Ammon's horn (tissue), 1 donor: ENCODE data around the gene KAZN.

Experiments
- DNase-seq: peaks from one replicate; pipeline ENCODE4 v3.0.0-alpha.2; 2016; ENCODE audit warnings: low spot score

The KAZN gene

DNA sequence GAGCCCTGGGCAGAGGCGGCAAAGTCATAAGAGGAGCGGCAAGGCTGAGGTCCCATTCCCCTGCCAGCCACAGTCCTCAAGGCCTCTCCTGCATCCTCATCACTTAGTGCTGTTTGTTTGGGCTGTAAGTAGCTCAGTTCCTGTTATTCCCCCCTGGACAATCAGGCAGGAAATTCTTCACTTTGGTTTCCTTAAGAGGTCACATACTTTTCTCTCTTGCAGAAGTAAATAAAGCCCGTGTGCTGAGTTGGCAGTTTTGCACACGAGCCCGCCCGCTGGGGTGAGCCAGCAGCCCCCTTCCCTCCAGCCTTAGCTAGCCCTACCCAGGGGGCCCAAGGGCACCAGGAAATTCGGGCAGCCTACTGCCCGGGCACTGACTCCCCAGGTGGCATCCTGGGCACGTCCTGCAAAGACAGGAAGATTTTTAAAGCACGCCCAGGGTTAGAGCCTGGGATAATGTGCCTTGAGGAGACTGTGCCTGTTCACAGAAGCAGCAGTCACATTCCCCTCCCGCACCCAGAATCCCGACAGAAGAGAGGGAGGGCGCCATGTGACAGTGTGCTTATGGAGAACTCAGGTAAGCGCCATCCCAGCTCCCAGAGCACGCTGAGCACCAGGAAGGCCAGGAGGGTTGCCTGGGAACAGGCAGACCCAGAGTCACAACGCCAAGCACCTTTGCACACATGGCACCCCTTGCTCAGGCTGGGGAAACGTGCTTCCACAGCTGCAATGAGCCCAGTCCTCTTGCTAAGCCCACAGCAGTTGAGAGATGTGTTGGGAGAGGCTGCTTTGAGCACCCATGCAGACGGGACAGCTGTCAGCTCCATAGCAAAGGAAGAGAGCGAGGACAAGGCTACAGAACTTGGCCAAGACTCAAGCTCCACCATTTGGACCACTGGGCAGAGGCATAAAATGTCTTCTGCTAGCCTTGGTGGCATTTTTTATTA is 410.6 kb downstream of the KAZN start:
- no peak for DNase-seq

DNA sequence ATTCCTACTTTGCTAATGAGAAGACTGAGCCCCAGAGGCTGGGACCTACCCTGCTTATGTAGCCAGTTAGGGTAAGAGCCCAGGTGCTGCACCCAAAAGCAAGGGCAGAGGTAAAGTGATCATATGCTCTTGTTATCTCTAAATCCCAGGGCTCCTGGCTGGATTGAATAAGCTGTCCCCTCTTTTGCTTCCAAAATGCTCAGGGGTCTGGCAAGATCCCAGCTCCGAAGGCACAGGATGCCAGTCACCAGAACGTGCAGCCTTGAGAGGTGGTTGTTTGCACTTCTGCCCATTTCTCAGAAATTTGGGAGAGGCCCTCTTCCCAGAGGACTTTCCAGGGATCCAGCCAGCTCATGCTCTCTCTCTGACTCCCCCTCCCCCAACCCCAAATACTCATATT is 412.7 kb downstream of the KAZN start:
- DNase-seq = no peak

DNA sequence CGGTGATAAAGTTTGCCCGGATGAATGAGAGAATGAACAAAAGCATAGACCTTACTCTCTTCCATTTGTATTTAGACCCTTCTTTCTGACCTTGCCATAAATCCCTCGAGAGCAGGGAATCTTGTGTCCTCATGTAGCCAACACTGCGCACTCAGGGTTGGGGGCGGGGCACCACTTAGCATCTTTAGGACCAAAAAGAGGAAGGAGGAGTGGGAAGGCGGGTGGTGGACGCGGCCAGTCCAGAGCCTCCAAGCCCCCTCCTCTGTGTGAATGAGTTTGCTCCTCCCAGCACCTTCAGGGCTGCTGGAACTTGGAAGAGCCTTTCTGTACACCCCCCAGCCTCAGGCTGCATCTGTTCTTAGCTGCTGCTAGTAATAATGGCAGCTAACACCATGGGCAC is 413.2 kb downstream of the KAZN start:
- no peak for DNase-seq

DNA sequence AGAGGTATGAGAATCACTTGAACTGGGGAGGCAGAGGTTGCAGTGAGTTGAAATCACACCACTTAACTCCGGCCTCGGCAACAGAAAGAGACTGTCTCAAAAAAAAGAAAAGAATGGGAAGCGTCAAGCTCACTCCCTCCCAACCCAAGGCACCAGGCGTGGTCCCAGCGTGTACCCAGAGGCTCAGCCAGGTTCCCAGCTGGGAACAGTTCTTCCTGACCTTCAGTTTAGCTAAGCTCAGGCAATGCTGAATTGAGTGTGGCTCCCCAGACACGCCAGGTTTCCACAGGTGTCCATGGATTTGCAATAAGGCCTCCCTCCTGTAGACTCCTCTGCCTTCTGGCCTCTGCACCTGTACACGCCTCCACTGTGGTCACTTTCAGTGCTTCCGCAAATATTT is 414.3 kb downstream of the KAZN start:
- no peak for DNase-seq

DNA sequence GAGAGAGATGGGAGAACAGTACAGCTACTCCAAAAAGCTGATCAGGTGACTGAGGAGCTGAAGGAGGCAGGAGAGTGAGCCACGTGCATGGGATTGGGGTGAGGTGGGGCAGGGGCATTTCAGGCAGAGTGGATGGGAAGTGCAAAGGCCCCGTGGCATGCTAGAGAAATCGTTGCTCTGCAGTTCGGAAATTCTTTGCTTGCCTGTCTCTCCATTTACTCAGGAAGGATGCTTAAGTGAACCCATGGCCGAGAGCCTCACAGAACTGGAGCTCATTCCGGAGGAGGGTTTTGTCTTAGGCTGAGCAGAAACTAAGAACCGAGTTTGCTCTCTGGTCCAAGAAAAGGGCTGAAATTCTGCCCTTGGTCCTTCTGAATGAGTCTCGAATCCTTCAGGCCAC is 415.3 kb downstream of the KAZN start:
- DNase-seq = no peak

DNA sequence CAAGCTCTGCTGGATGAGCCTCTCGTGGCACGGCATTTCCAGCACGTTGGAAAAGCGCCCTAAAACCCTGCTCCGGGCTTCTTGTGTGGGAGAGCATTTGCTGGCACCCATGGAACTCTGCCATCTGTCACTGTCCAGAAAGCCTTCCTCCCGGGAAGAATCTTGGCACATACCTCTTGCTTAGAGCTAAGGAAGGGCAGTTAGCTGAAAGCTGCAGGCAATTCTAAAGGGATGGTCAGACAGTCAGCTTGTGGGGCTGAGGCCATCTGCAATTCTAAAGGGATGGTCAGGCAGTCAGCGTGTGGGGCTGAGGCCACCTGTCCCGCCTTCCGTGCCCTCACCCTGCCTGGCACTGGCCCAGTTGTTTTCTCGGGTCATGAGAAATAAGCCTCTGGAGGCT is 416.0 kb downstream of the KAZN start:
- no peak for DNase-seq

DNA sequence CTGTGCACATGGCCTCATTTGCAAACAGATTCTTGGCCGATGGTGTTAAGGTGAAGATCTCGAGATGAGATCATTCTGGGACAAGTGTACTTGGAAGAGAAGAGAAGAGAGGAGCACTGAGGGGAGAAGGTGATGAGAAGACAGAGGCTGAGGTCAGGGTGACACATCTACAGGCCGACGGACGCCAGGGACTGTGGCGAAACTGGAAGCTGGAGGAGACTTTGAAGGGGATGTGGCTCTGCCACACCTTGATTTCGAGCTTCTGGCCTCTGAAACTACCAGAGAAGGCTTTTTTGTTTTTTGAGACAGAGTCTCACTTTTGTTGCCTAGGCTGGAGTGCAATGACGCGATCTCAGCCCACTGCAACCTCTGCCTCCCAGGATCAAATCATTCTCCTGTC is 417.5 kb downstream of the KAZN start:
- no peak for DNase-seq

DNA sequence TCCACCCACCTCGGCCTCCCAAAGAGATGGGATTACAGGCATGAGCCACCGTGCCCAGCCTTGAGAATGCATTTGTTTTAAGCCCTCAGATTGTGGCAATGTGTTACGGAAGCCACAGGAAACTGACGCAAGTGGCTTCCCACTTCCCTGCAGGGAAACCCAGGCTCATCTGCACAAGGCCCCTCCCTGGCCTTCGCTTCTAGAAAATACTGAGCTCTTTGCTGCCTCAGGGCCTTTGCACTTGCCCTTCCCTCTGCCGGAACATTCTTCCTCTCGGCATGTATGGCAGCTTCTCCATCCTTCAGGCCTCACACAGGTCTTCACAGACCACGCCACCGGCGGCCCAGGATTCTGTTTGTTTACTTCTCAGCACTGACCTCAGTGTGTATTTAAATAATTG is 418.0 kb downstream of the KAZN start:
- DNase-seq = no peak

DNA sequence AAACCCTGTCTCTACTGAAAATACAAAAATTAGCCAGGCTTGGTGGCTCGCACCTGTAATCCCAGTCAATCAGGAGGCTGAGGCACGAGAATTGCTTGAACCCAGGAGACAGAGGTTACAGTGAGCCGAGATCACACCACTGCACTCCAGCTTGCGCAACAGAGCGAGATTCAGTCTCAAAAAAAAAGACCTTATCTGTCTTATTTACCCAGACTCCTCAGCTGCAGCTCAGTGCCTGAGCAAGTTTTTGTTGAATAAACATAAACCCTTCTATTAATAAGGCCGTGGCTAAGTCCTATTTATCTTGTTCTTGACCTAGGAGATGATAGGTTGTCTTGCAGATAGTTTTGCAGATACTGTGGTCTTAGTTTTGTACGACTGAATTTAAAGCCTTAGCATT is 418.6 kb downstream of the KAZN start:
- no peak for DNase-seq

DNA sequence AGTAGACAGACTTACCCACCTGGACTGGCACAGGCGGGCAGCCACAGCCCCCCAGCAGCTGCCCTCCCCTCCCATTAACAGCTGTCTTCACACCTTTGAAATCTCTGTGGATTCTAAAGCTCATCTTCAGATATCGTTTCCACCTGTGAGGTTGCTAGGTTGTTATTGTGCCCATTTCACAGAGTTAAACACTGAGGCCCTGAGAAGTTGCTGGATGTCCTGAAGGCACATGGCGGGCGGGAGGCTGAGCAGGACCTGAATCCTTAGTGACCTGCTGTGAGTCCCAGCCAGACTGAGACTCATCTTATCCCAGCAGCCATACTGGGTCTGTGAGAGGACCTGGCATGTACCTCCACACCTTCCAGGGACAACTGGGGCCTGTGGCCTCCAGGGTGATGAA is 420.3 kb downstream of the KAZN start:
- no peak for DNase-seq

DNA sequence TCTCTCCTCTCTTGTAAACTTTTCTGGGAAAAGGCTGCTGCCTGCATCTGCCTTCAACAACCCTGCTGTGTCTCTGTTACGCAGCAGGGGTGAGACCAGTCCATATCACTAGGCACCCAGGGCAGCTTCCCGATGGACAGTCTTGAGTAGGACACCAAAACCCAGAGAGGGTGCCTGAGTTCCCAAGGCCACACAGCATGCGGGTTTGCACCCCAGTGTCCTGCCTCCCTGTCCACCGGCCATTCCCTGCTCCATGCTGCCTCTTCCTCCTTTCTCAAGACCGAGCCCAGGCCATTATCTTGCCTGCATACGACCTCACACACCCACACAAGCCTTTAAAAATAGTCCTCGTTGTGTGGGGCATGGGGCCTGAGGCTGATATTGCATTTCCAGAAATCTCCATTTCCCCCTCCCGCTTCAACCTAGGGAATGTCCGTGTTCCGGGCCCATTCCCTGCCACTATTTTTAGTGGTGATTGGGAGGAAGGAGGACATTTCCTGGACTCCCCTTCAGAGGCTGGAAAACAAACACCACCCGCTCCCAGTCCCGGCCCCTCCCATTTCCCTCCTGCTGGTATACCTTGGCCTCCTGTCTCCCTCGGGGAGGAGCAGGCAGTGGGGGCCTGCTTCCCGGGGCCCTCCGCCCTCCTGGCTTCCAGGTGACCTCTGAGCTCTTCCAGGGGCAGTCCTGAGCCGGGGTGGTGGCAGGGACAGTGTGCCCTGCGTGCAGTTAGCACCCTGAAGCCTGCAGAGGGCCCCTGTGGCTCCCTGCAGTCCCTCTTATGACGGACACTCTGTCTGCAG is 422.7 kb downstream of the KAZN start:
- no peak for DNase-seq

DNA sequence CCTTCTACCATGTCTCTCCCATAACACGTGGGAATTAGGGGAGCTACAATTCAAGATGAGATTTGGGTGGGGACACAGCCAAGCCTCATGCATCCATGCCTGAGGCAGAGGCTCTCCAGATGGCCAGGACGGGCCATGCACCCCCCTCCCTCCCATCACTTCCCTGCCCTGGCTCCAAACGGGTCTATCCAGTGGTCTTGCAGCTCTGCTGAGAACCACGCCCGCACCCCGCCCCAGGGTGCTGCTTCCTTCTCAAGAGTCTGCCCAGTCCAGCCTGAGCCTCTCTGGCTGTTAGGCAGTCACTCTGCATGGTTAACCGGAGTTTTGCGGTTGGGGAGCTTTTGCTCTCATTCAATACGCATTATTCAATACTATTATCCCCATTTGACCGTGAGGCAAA is 423.6 kb downstream of the KAZN start:
- no peak for DNase-seq

DNA sequence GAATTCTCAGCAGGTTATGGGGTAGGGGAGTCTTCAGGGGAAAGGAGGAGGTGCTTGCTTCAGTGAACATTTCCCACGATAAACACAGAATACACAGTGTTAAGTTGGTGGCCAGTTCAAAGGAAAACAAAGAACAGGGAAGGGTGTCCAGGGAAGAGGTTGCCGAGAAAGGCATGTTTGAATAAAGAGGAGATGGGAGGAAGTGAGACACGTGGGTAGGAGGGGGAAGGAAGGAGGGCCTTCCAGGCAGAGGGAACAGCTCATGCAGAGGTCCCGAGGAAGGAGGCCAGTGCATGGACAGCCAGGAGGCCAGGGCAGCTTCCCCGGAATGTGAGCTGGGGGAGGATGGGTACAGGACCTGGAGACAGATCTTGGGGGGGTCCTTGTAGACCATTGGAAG is 424.7 kb downstream of the KAZN start:
- no peak for DNase-seq

DNA sequence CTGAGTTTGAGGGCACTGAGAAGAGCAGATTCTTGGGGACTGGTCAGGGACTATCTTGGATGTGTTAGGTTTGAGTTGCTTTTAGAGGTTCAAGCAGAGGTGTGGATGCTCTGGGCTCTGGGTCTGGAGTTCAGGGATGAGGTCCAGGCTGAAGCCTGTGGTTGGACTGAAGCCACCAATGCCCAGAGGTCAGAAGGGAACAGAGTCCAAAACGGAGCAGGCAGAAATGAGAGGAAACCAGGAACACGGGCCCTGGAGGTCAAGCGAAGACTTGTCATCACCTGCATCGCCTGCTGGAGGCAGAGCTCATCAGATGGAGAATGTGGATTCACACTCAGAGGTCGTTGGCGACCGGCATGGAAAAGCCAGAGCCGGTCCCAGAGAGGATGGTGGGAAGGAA is 425.5 kb downstream of the KAZN start:
- DNase-seq = no peak

DNA sequence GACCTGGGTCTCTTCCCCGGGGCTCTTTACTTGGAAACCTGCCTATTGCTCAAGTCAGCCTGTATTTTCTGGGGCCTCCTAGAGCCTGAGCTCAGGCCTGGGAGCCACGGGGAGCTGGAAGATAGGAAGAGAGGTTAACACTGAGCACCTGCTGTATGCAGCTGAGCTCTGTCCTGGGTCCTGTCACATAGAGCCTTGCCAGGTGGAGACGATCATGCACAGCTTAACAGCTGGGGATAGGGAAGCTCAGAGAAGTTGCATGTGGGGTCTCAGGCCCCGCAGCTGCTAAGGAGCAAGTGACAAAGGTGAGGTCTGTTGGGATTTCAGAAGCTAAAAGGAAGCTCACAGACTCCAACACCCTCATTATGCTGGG is 427.6 kb downstream of the KAZN start:
- DNase-seq = no peak

DNA sequence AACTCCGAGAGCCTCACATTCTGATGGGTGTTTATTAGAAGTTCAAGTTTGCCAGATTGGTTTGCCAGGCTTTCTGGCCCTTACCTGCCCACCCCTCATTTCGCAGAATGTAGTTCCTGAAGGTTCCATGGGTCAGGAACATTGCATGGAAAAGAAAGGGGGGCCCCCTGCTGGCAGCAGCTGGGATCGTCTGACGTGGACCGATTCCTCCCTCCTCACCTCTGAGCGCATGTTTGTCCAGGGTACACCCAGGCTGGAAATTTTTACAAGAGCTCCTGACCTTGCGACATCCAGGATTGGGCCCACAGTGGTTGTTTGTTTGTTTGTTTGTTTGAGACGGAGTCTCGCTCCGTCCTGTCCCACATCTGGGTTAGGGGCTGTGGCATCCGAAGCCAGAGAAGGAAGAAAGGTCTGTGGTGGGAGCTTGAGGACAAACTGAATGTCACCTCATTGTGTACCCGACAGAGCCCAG is 429.1 kb downstream of the KAZN start:
- peak; percentile 40 for DNase-seq

DNA sequence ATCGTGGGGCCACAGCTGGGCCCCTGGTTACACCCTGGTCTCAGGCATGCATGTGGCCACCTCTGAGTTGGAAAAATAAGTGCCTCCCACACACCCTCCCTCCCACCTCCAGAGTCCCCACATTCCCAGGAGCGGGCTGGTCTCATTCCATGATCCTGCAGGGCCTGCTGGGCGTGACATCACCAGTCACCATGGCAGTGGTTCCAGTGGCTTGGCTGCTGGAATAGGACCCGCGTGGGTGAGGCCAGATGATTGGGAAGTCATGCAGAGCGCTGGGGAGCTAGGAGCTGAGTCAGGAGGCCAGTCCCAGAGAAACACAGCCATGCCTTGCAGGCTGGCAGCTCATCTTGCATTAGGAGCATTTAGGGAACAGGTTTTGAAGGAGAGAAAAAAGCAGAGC is 429.6 kb downstream of the KAZN start:
- peak; percentile 75 for DNase-seq

DNA sequence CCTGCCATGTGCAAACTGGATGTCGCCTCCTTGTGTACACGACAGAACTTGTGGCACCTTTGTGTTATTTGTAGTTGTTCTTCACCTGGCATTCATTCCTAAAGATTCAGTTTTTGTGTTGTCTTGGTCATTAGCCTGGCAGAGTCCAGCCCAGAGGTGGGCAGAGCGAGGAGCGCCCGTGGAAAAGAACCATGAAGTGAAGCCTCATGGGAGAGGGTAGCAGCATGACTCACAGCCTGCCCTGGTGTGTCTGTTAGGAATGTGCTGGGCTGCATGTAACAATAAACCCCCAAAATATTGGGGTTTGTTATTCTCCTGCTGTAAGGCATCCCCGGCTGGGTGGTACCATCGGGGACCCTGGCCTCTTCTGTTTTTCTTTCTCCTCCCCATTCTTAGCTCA is 430.1 kb downstream of the KAZN start:
- no peak for DNase-seq

DNA sequence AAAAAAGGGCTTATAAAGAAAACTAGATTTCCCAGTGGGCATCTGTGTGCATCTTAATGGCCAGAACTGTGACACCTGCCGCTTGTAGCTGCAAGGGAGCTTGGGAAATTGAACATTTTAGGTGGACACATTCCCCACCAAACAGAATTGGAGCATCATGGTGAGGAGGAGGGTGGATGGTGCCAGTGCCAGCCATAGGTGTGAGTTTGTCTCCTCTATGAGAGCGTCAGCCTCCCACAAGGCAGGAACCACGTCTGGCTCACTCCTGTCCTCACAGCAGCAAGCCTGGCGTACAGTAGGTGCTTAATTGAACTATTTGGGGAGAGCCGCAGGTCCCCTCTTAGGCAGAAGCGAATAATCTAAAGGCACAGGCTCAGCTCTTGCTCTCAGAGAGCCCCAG is 430.6 kb downstream of the KAZN start:
- no peak for DNase-seq

DNA sequence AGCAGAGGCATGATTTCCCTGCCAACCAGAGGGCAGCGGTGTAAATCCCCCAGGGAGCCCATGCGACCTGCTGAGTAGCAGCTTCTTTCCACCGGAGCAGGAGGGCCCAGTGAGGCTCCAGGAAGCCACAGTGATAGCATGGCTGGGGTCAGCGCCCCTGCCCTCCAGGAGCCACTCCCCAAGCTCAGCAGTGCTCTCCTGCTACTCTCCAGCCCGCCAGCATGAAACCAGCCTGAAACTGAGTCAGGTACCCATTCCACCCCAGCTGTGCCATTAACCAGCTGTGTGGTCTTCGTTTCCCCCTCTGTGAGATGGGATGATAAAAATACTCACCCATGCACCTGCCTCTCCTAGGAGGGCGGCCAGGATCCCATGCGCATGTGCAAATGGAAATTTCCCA is 431.3 kb downstream of the KAZN start:
- DNase-seq = no peak

DNA sequence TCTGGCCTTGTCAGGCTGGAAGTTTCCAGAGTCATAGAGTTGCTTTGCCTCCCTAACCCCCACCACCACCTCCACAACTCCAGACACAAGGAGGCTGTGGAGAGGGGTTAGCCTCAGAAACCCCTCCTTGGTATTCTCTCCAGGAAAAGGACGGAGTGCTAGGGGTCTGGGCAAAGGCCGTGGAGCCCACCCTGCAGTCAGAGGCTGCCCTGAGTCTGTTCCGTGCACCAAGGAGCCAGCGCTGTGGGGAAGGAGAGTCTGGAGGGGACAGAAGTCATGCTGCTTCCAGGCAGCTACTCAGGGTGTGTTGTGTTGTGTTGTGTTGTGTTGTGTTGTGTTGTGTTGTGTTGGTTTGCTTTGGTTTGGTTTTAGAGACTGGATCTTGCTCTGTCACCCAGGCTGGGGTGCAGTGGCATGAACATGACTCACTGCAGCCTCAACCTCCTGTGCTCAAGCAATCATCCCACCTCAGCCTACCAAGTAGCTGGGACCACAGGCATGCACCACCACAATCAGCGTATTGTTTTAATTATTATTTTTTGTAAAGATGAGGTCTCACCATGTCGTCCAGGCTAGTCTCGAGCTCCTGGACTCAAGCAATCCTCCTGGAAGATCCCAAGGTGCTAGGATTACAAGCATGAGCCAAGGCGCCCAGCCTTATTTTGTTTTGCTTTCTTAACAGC is 432.9 kb downstream of the KAZN start:
- no peak for DNase-seq

DNA sequence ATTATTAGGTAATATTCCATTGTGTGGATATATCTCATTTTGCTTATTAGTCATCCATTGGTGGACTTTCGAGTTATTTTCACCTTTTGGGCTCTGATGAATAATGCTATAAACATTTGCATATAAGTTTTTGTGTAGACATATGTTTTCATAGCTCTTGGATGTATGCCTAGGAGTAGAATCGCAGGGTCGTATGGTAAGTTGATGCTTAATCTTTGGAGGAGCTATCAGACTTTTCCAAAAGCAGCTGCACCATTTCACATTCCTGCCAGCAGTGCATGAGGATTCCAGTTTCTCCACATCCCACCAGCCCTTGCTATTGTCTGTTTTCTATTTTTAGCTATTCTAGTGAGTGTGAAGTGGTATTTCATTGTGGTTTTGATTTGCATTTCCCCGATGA is 434.8 kb downstream of the KAZN start:
- DNase-seq = no peak

DNA sequence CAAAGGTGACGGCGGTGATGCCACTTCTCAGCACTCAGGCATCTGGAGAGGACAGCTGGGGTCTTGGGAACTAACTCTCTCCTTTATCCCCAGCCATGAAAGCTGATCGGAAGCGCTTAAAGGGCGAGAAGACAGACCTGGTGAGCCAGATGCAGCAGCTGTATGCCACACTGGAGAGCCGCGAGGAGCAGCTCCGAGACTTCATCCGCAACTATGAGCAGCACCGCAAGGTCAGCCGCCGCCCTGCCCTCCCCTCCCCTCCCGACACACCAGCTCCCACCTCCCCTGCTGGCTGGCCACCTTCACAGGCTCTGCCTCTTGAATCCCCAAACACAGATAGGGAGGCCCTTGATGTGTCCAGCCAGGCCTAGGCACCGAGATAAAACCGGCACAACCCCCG is 436.2 kb downstream of the KAZN start:
- DNase-seq = no peak
